SU-DHL-6 (cell line): Measurements from ENCODE around the gene FBXL4.

Source experiments
- H2AFZ ChIP-seq: fragments of 200-600 bp; sonication (generic); 2 replicates; pipeline ENCODE4 v1.6.1; 2014; ENCODE audit warnings: low read depth, mild to moderate bottlenecking, moderate library complexity, mixed read lengths, antibody characterized with exemption, low read length; ENCODE audit not compliant: severe bottlenecking
- H3F3A ChIP-seq: fragments of 200-600 bp; shearing (Covaris generic); 2 replicates; pipeline ENCODE4 v1.6.0; 2016; ENCODE audit warnings: antibody characterized with exemption, mild to moderate bottlenecking; ENCODE audit not compliant: insufficient read depth
- H3K27ac ChIP-seq: fragments of 200-600 bp; sonication (generic); 2 replicates; pipeline ENCODE4 v1.5.1; 2016; ENCODE audit warnings: low read depth, mild to moderate bottlenecking, low read length, moderate library complexity, mixed read lengths
- H3K27me3 ChIP-seq: fragments of 200-600 bp; sonication (generic), shearing (Covaris generic); 2 replicates; pipeline ENCODE4 v1.6.0; 2014; ENCODE audit warnings: mild to moderate bottlenecking, low read length
- H3K36me3 ChIP-seq: fragments of 200-600 bp; sonication (generic); 2 replicates; pipeline ENCODE4 v1.6.1; 2014; ENCODE audit warnings: mild to moderate bottlenecking, low read length, mixed read lengths
- H3K4me2 ChIP-seq: fragments of 300-600, 200-600 bp; shearing (Covaris generic), sonication (generic); 2 replicates; pipeline ENCODE4 v1.6.0; 2014; ENCODE audit warnings: low read length, low read depth, mild to moderate bottlenecking; ENCODE audit not compliant: poor library complexity, severe bottlenecking
- H3K4me3 ChIP-seq: fragments of 200-600 bp; sonication (generic); 2 replicates; pipeline ENCODE4 v1.5.1; 2014; ENCODE audit warnings: antibody characterized with exemption, low read length, mild to moderate bottlenecking, mixed read lengths; ENCODE audit not compliant: insufficient read depth, poor library complexity, severe bottlenecking
- H3K79me2 ChIP-seq: fragments of 200-600 bp; sonication (generic); 2 replicates; pipeline ENCODE4 v1.6.1; 2014; ENCODE audit warnings: mild to moderate bottlenecking, low read length, moderate library complexity; ENCODE audit not compliant: insufficient read depth
- H3K9ac ChIP-seq: fragments of 200-600 bp; sonication (generic); 2 replicates; pipeline ENCODE4 v1.7.0; 2014; ENCODE audit warnings: mild to moderate bottlenecking, low read length
- H3K9me2 ChIP-seq: fragments of 200-600 bp; sonication (generic); replicated peaks from 2 replicates; pipeline ENCODE4 v1.6.1; 2014; ENCODE audit warnings: low read length; ENCODE audit not compliant: insufficient read depth
- H3K9me3 ChIP-seq: fragments of 200-600 bp; sonication (generic); 2 replicates; pipeline ENCODE4 v1.6.1; 2014; ENCODE audit warnings: low read length, mixed read lengths; ENCODE audit not compliant: insufficient read depth
- H4K20me1 ChIP-seq: fragments of 200-600 bp; sonication (generic); 2 replicates; pipeline ENCODE4 v1.6.1; 2014; ENCODE audit warnings: low read depth, mild to moderate bottlenecking, antibody characterized with exemption, low read length, moderate library complexity, mixed read lengths
- CTCF ChIP-seq: fragments of 200-600 bp; sonication (generic); IDR thresholded peaks from one replicate; pipeline ENCODE4 v1.5.1; 2017; ENCODE audit warnings: antibody characterized with exemption, mild to moderate bottlenecking, low read length, moderate library complexity; ENCODE audit not compliant: insufficient read depth, poor library complexity, severe bottlenecking
- EZH2phosphoT487 ChIP-seq: fragments of 200-600 bp; sonication (generic), shearing (Covaris generic); conservative IDR thresholded peaks from 2 replicates; pipeline ENCODE4 v1.6.1; 2018; ENCODE audit warnings: mild to moderate bottlenecking, antibody characterized with exemption, low read length, moderate library complexity, mixed read lengths

FBXL4 gene

GRCh38 chr6:98887650-98888049, 60.1 kb downstream of the FBXL4 start:
- no peak overlapping the region for H3K9ac ChIP-seq
- no peaks in the 10 kb centered on the region for H3K9me3 ChIP-seq
- TF ChIP-seq CTCF = no peak
- TF ChIP-seq EZH2phosphoT487 = no peak
- 0 out of 2 replicates have a peak, but pooled peaks cover 3% of the 10 kb centered on the region for H4K20me1 ChIP-seq
- no peaks in the 10 kb centered on the region for H3K9me2 ChIP-seq
- no peak overlapping the region for H2AFZ ChIP-seq
- no peak overlapping the region for H3K4me2 ChIP-seq
- no peaks in the 10 kb centered on the region for H3K79me2 ChIP-seq
- H3K4me3 ChIP-seq = no peak overlapping the region
- no peak overlapping the region for H3K27ac ChIP-seq
- peaks cover 3% of the 10 kb centered on the region; the same call in 1 of the 2 replicates for H3K36me3 ChIP-seq
- H3K27me3 ChIP-seq = no peaks in the 10 kb centered on the region
- H3F3A ChIP-seq = no peaks in the 10 kb centered on the region

GRCh38 chr6:98885330-98885729, 62.4 kb downstream of the FBXL4 start:
- Histone ChIP-seq H3K79me2 (no peaks in the 10 kb centered on the region), H2AFZ (no peak overlapping the region), H3F3A (no peaks in the 10 kb centered on the region), H3K9me3 (no peaks in the 10 kb centered on the region), H4K20me1 (0 out of 2 replicates have a peak, but pooled peaks cover 3% of the 10 kb centered on the region), H3K4me2 (no peak overlapping the region), H3K36me3 (peaks cover 3% of the 10 kb centered on the region; the same call in 1 of the 2 replicates), H3K9ac (no peak overlapping the region), H3K9me2 (no peaks in the 10 kb centered on the region), H3K27me3 (no peaks in the 10 kb centered on the region), H3K4me3 (no peak overlapping the region), H3K27ac (no peak overlapping the region)
- TF ChIP-seq CTCF = no peak
- no peak for TF ChIP-seq EZH2phosphoT487

GRCh38 chr6:98880486-98880885, 67.3 kb downstream of the FBXL4 start:
- H4K20me1 ChIP-seq = 0 out of 2 replicates have a peak, but pooled peaks cover 3% of the 10 kb centered on the region

More at GRCh38 chr6:98880486-98880885, 67.3 kb downstream of the FBXL4 start:
- no peaks in the 10 kb centered on the region for H3K9me2 ChIP-seq
- H2AFZ ChIP-seq = no peak overlapping the region
- H3F3A ChIP-seq = no peaks in the 10 kb centered on the region
- H3K4me2 ChIP-seq = no peak overlapping the region
- H3K9me3 ChIP-seq = no peaks in the 10 kb centered on the region
- no peak overlapping the region for H3K27ac ChIP-seq
- H3K27me3 ChIP-seq = no peaks in the 10 kb centered on the region
- H3K4me3 ChIP-seq = no peak overlapping the region
- H3K79me2 ChIP-seq = no peaks in the 10 kb centered on the region
- H3K9ac ChIP-seq = no peak overlapping the region
- H3K36me3 ChIP-seq = peaks cover 3% of the 10 kb centered on the region; the same call in 1 of the 2 replicates
- TF ChIP-seq EZH2phosphoT487 (no peak), CTCF (no peak)
